Measurements from ENCODE around the gene HAAO. TPM values are rescaled to one million over a fixed set of nuclear protein-coding genes. Genes with fewer than 3 reads are reported as not detected.

Gene HAAO
- total RNA-seq, 6 experiments from 2014 or later = 60.7 to 187 (median 114) TPM

DNA sequence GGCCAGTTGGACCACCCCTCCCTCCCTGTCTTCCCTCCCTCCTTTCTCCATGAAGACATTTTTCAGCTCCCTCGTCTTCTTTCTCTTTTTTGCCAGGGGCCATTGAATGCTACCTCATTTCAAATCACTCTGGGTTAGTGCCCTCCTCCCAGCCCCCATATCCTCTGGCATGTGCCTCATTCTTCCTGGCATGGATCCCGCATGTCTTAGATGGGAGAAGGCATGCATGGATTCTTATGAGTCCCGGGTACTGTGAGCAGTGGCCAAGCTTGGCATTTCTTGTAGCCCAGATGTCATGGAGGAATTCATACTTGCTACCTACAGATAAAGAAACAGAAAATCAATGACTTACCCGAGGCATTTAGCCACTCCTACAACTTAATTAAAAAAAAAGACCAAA is 9.0 kb upstream of the HAAO start:
- 47% methylated on average over 4 of the region's 4 CpGs for WGBS (ENCODE audit: insufficient coverage, low coverage, low lambda C conversion rate, missing lambda C conversion rate)

DNA sequence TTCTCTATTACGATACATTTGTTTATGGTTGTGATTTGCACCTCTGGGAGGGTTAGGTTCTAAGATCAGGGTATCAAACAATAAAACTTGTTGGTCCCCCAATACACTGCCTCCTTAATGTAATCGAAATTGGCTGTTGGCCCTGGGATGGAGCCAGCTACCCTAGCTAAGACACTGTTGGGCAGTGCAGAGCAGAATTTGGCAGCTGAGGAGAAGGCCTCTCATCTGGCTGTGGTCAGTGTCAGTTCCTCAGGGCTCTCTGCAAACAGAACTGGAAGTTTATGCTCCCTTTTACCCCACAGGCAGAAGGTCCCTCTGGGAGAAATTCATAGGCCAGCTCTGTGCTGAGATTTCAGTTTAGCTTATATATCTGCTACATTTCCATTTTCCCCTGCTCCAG is 8.6 kb upstream of the HAAO start:
- Histone ChIP-seq H3K9me3 (no peaks in the 10 kb centered on the region), H3K4me1 (peaks cover 0 to 13% (median 0%) of the 10 kb centered on the region in 4 donors), H3K36me3 (no peaks in the 10 kb centered on the region), H3K27me3 (no peaks in the 10 kb centered on the region), H3K4me3 (no peak overlapping the region), H3K27ac (no peak overlapping the region)
- ATAC-seq = peak in 3 of 4 donors; percentile 56 to 63 (median 61)
- no peak for DNase-seq
- TF ChIP-seq, protein P1, sequence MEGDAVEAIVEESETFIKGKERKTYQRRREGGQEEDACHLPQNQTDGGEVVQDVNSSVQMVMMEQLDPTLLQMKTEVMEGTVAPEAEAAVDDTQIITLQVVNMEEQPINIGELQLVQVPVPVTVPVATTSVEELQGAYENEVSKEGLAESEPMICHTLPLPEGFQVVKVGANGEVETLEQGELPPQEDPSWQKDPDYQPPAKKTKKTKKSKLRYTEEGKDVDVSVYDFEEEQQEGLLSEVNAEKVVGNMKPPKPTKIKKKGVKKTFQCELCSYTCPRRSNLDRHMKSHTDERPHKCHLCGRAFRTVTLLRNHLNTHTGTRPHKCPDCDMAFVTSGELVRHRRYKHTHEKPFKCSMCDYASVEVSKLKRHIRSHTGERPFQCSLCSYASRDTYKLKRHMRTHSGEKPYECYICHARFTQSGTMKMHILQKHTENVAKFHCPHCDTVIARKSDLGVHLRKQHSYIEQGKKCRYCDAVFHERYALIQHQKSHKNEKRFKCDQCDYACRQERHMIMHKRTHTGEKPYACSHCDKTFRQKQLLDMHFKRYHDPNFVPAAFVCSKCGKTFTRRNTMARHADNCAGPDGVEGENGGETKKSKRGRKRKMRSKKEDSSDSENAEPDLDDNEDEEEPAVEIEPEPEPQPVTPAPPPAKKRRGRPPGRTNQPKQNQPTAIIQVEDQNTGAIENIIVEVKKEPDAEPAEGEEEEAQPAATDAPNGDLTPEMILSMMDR (IDR thresholded peaks at IDR 0.05) = no peak
- TF ChIP-seq POLR2A (IDR thresholded peaks at IDR 0.05) = no peak
- intact Hi-C loops (cut with DNase I) = no loop called here
- 52% methylated on average over 2 of the region's 2 CpGs for WGBS (ENCODE audit: insufficient coverage, low coverage, low lambda C conversion rate, missing lambda C conversion rate)

More for the DNA sequence above, 9.0 kb upstream of the HAAO start:
- no peak for TF ChIP-seq POLR2A (IDR thresholded peaks at IDR 0.05)
- TF ChIP-seq, protein P1 (IDR thresholded peaks at IDR 0.05) = no peak
- no peaks in the 10 kb centered on the region for H3K9me3 ChIP-seq
- no peaks in the 10 kb centered on the region for H3K36me3 ChIP-seq
- no peak overlapping the region for H3K4me3 ChIP-seq
- H3K27me3 ChIP-seq = no peaks in the 10 kb centered on the region
- DNase-seq (no peak), ATAC-seq (peak in 1 of 4 donors; percentile 13)
- H3K4me1 ChIP-seq = peaks cover 0 to 9% (median 0%) of the 10 kb centered on the region in 4 donors
- intact Hi-C loops (cut with DNase I) = no loop called here
- H3K27ac ChIP-seq = no peak overlapping the region

DNA sequence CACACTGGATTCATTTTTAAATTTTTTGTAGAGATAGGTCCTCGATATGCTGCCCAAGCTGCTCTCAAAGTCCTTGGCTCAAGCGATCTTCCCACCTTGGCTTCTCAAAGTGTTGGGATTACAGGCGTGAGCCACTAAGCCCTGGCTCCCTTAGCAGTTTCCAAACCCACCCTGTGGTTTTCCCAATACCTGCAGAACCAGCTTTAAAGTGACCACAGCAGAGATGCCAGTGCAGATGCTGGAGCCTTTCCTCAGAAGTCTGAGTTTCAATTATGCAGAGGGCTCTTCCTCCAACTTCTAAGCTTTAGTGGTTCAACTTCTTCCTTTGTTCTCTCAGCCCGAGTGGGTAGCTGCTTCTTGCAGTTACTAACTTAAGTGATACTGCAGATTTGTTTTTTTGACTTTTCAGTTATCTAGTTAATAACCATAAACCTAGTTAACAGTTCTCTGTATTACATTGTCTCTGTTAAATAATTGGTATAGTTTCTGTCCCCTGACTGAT is 8.1 kb upstream of the HAAO start:
- 87% methylated on average over 4 of the region's 4 CpGs for WGBS (ENCODE audit: insufficient coverage, low coverage, low lambda C conversion rate, missing lambda C conversion rate)
- H3K27me3 ChIP-seq = no peaks in the 10 kb centered on the region
- intact Hi-C loops (cut with DNase I) = no loop called here
- H3K27ac ChIP-seq = no peak overlapping the region
- TF ChIP-seq, protein P1 (IDR thresholded peaks at IDR 0.05) = no peak
- TF ChIP-seq POLR2A (IDR thresholded peaks at IDR 0.05) = no peak
- DNase-seq = no peak
- ATAC-seq = peak in 1 of 4 donors; percentile 5
- no peak overlapping the region for H3K4me3 ChIP-seq
- no peaks in the 10 kb centered on the region for H3K36me3 ChIP-seq
- H3K9me3 ChIP-seq = no peaks in the 10 kb centered on the region
- peaks cover 0 to 17% (median 0%) of the 10 kb centered on the region in 4 donors for H3K4me1 ChIP-seq

DNA sequence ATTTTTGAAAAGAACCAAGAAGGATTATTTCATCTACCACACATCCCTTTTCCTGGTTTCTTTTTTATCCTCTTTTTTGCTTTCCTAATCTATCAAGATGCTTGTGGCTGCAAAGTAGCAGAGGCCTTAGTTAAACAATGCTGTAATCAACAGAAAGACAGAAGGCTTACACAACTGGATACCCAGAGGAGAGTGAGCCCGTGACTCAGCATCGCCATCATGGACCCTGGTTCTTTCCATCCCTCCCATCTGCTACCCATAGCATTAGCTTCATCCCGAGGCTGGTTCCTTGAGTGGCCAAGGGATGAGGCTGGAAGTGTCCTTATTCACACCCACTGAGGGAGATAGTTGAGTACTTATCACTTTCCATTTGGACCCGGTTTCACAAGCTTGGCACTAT is 7.5 kb upstream of the HAAO start:
- Histone ChIP-seq H3K4me1 (peaks cover 0 to 20% (median 0%) of the 10 kb centered on the region in 4 donors), H3K27me3 (no peaks in the 10 kb centered on the region), H3K27ac (no peak overlapping the region), H3K9me3 (no peaks in the 10 kb centered on the region), H3K4me3 (no peak overlapping the region), H3K36me3 (no peaks in the 10 kb centered on the region)
- TF ChIP-seq POLR2A (IDR thresholded peaks at IDR 0.05) = no peak
- TF ChIP-seq, protein P1 (IDR thresholded peaks at IDR 0.05) = no peak
- no peak for DNase-seq
- 47% methylated on average over 4 of the region's 4 CpGs for WGBS (ENCODE audit: insufficient coverage, low coverage, low lambda C conversion rate, missing lambda C conversion rate)
- peak in 2 of 4 donors; percentile 6 to 21 for ATAC-seq
- intact Hi-C loops (cut with DNase I) = no loop called here

All from right lobe of liver (tissue), 6 donors.